Forelimb muscle (tissue), 1 donor: ENCODE data around the gene HDDC2. TPM values are rescaled to one million over a fixed set of nuclear protein-coding genes. Genes with fewer than 3 reads are reported as not detected.

ENCODE experiments used
- DNase-seq: peaks from one replicate; pipeline ENCODE4 v3.0.0-alpha.2; 2013; ENCODE audit warnings: low read depth
- polyA plus RNA-seq: library from polyadenylated mRNA; unstranded; fragments of 120-200 nt; gene quantifications from one replicate; pipeline ENCODE4 v1.2.1, GENCODE V29; 2013; ENCODE audit not compliant: insufficient read length

HDDC2 gene, protein sequence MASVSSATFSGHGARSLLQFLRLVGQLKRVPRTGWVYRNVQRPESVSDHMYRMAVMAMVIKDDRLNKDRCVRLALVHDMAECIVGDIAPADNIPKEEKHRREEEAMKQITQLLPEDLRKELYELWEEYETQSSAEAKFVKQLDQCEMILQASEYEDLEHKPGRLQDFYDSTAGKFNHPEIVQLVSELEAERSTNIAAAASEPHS
- 52.5 TPM for polyA plus RNA-seq

DNA sequence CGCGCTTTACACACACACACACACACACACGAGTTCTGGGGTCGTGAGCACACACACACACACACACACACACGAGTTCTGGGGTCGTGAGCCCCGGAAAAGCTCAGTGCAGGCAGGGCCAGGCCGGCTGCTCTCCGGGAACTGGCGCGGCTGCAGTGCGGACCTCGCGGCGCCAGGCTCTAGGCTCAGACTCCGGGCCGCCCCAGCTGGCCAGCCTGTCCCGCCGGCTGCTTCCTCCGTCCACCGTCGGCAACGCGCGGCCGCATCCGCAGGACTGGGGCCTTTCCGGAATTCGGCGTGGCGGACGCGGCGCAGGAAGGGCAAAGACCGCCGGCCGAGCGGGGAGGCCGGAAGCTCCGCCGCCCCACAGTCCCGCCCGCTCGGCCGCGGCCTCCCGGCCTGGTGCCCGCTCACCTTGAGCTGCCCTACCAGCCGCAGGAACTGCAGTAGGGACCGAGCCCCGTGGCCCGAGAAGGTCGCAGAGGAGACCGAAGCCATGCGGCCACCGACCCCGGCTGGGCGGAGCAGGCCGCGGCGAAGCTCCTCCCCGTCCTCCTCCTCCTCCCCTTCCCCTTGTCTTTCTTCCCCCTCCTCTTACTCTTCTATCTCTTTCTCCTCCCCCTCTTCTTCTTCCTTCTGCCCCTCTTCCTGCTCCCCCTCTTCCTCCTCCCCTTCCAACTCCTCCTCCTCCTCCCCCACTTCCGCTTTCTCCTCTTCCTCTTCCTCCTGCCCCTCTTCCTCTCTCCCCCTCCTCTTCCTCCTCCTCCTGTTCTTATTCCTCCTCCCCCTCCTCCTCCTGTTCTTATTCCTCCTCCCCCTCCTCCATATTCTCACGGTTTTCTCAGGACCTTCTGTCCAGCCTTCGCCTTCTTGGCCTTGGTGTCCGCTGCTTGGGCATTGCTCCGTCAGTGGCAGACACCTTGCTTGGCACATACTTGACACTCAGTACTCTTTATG, at the start of gene HDDC2:
TSS of gene HDDC2 (minus strand) at position 533 of the 957 bp plus-strand sequence. CDS start at position 498, 35 bp downstream.
- DNase-seq, result peak; percentile 25

- no peak for DNase-seq
Observed at GRCh38 chr6:125346926-125347563, 45.3 kb upstream of the HDDC2 start.

DNA sequence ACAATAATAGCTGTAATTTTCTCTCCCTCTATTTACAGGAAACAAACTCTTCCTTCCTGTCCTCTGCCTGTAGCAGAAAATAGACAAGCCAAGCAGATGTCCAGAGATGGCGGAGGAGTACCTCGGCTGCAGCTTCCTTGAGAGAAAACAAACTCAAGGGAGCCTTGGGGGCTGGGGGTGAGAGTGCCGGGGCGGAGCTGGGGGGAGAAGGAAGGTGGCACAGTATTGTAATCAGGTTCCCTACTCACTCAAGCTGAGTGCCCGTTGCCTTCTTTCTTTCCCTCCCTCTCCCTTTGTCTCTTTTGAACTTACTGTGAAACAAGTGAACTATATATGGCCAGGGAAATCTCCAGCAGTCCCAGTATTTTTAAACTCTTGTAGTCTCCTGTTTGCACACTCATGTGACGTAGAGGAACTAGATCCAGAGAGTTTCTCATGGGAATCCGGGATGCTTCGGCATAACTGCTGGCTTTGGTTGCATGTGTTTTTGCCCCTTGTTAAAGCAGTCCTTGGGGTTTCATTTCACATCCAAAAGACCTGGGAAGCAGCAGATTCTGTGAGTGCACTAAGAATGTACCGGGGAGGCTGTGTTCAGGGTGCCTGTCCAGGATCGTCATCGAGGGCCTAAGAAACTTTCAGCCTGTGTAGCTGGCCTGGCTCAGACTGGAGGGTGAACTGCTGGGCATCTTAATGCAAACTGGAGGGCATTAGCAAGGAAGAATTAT, 44.6 kb upstream of the HDDC2 start:
- no peak for DNase-seq

- DNase-seq, result no peak
Observed at GRCh38 chr6:125341460-125341859, 39.7 kb upstream of the HDDC2 start.

GRCh38 chr6:125340991-125341390, 39.2 kb upstream of the HDDC2 start:
- no peak for DNase-seq

DNA sequence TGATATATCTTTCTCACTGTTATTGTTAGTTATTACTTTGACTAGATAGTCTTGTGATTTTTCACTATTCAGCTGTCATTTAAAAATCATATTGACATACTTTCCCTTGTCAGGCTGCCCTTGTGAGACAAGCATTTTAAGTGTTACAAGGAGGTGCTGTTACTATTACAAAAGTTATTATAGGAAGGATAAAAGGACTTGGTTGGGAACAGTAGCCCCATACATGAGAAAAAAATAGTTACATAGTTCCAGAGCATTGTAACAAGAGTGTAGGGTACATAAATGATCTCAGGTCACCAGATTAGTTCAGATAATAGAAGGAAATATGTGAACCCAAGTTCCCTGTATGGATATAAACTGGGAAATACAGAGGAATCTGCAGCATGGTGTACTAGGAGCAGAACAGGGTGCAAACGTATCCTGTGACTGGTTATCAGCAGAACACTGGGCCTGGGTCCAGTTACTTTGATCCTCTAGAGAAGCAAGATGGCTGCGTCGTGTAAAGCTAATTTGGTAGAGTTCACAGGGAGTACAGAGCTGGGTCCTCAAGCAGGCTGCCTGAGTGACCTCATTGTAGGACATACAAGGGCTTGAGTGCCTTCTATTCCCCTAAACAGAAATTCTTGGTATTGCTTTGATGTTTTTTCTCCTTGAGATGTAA, 38.5 kb upstream of the HDDC2 start:
- no peak for DNase-seq

- DNase-seq, result no peak
Observed at GRCh38 chr6:125339653-125340052, 37.9 kb upstream of the HDDC2 start.

DNA sequence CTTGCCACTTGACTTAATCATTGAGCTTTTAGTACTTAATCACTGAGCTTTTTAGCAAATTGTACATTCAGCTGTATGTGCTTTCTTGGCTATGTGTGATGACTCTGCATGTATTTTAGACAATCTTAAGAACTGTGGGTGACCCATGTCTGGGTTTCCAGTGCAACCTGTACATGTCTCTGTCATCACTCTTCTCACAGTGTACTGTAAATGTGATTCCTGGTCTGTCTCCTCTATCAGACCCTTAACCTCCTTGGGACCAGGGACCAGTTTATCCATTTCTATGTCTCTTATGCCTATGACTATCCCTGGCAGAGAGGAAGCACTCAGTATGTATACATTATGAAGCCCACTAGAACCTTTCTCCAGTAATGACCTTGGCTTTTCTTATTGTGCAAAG, 36.6 kb upstream of the HDDC2 start:
- no peak for DNase-seq

DNA sequence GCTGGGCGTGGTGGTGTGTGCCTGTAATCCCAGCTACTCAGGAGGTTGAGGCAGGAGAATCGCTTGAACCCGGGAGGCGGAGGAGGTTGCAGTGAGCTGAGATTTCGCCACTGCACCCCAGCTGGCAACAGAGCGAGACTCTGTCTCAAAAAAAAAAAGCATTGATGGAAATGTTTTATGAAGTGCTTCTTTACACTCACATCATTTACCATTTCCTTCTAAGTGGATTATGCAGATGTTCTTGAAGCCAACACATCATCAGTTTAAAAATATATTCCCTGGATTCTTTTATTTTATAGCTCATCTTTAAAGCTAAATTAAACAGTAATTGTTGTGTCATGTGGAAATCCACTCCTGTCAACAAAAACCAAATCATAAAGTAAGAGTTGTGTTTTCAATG, 35.9 kb upstream of the HDDC2 start:
- no peak for DNase-seq

- no peak for DNase-seq
Observed at GRCh38 chr6:125332664-125333063, 30.9 kb upstream of the HDDC2 start.

DNA sequence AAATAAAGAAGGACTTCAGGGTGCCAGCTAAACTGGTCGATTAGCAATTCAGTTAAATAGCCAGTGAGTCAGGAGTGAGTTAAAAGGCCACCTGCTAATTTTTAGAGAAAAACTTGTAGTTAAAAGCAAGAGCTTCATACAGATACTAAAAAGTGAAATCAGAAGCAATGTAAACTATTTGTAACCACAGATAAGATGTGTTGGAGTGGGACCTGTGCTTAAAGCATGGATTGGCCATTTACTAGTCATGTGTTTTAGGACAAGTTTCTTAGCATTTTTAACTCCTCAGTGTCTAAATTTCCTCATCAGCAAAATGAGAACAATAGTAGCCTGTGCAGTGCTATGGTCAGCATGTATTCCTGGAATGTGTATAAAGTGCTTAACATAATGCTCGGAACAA, 23.8 kb upstream of the HDDC2 start:
- no peak for DNase-seq

DNA sequence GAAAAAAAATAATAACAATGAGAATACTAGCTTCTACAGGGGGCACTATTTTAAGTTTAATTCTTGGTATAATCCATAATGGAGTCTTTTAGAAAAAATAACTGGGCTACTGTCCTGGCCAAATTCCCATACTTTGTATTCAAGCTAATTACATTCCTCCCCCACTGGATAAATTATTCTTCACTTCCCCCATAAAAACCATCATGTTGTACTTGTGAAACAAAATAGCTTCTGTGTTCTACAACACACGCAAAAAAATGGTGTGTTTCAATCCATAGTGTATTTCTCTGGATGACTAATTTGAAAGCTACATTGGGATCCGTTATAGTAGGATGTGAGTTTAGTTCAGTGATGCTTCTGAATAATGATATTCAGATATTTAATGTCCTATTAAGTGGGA, 21.6 kb upstream of the HDDC2 start:
- no peak for DNase-seq

DNA sequence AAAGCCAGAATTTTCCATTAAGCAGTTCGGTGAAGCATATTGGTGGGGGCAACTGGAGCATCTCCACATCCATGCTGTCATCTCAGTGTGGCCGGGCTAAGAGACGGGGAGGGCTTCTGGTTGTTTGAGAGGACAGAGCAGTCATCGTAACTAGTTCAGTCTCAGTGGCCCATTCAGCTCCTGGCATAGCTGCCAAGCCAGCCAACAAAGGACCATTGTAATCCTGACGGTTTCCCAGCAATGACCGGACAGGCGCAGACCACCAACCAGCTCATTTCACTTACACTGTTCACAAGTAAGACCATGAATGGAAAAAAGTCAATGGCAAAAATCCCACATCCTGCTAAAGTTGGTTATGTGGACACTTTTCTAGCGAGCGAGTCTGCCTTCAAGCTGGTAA, 14.9 kb upstream of the HDDC2 start:
- DNase-seq, result no peak

GRCh38 chr6:125315548-125315947, 13.8 kb upstream of the HDDC2 start:
- DNase-seq, result no peak

GRCh38 chr6:125314009-125314581, 12.3 kb upstream of the HDDC2 start:
- peak; percentile 51 for DNase-seq

DNA sequence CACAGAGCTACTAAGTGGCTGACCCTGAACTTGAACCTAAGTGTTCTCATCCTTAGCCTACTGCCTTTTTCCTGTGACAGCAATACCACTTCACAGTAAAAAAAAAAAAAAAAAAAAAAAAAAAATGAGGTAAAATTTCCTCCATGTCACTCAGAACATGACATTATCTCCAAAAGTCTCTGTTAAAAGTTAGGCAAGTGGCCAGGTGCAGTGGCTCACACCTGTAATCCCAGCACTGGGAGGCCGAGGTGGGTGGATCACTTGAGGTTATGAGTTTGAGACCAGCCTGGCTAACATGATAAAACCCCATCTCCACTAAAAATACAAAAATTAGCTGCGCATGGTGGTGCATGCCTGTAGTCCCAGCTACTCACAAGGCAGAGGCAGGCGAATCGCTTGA, 11.2 kb upstream of the HDDC2 start:
- no peak for DNase-seq

DNA sequence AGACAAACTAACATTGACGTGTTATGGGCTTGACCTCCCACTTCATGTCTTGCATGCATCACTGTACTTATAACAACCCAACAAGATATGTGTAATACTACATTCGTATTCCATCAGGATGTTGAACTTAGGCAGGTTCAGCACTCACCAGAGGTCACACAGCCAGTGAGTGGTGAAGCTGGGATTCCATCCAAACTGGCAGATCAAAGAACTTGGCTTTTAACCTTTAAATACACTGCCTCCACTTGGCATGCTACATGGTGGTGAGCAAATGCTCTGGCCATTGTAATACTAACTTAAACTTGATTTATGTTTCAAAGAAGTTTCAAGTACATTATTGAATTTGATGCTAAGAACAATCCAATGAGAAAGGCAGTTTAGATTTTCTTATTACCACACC, 10.7 kb upstream of the HDDC2 start:
- no peak for DNase-seq

DNA sequence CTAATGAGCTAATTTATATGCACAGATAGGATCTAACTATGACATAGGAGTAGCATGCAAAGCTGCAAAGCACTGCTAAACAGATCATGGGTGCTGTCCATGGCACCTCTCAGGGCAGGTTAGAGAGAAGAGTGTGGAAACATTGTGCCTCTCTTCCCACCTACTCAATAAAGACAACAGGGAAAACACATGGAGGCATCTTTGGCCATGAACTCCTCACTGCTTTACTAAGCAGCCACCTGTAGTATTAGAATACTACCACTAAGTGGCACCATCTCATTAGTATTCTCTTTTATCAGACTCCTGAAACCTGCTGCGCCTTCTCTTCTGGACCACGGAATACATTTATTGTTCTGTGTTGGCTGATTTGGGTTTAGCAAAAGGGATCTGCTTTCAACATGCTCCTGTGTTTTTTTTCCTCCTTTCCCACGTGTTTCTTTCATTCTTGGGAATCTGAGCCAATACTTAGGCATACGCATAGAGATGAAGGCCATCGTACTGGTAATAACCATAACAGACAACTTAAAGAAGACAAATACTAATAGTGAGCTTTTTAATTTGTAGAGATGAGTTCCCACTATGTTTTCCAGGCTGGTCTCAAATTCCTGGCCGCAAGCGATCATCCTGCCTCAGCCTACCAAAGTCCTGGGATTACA, 9.4 kb upstream of the HDDC2 start:
- DNase-seq, result peak; percentile 34

DNA sequence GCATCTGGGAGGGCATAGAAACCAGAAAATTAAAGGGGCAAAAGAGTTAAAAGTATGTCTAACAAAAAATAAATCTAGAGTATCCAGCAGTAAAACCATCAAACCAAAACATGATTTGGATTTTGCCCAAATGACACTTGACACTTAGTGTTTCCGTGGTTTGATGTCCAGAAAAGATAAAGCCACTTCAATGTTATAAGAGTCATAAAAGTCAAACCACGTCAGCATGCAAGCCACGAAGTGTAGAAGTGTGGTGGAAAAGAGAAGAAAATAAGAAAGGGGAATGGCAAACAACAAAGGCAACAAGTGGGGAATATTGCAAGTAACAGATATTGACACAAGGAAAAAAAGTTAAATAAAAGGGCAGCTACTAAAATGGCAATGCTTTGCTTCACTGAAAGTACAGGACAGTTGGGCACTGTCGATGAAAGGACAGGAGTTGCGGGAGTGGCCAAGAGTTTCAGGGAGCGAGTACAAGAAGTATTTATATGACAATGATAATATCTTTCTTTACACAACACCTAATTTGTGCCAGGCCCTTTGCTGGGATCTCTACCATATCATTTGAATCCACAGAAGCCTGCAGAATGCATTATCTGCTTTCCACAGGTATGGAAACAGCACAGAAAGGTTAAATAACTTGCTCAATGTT, 6.3 kb upstream of the HDDC2 start:
- no peak for DNase-seq
